Neuronal stem cell (in vitro differentiated cells): ENCODE results near the gene DNAL4.

ENCODE experiments used
- DNase-seq: peaks from one replicate; pipeline ENCODE4 v3.0.0-alpha.2; 2013; ENCODE audit warnings: low spot score
- H2AFZ ChIP-seq: one replicate; pipeline ENCODE4 v1.6.1; 2013; ENCODE audit warnings: mild to moderate bottlenecking, low read length, inconsistent platforms
- H2AK5ac ChIP-seq: 2 replicates; pipeline ENCODE4 v1.6.1; 2013; ENCODE audit warnings: low read depth, mild to moderate bottlenecking, inconsistent platforms, low read length, moderate library complexity, mixed read lengths
- H2BK120ac ChIP-seq: 2 replicates; pipeline ENCODE4 v1.6.1; 2013; ENCODE audit warnings: low read depth, mild to moderate bottlenecking, inconsistent platforms, low read length, moderate library complexity, mixed read lengths
- H2BK12ac ChIP-seq: one replicate; pipeline ENCODE4 v1.6.1; 2013; ENCODE audit warnings: low read length, inconsistent platforms
- H2BK15ac ChIP-seq: 2 replicates; pipeline ENCODE4 v1.6.1; 2013; ENCODE audit warnings: mild to moderate bottlenecking, low read length, inconsistent platforms, mixed read lengths
- H2BK5ac ChIP-seq: one replicate; pipeline ENCODE4 v1.6.1; 2013; ENCODE audit warnings: inconsistent platforms, mild to moderate bottlenecking, low read length, moderate library complexity
- H3K14ac ChIP-seq: one replicate; pipeline ENCODE4 v1.6.1; 2013; ENCODE audit warnings: low read length, inconsistent platforms
- H3K18ac ChIP-seq: 2 replicates; pipeline ENCODE4 v1.6.1; 2013; ENCODE audit warnings: low read length, inconsistent platforms
- H3K23ac ChIP-seq: 2 replicates; pipeline ENCODE4 v1.6.1; 2013; ENCODE audit warnings: low read depth, mild to moderate bottlenecking, mixed read lengths, low read length, inconsistent platforms; ENCODE audit not compliant: poor library complexity
- H3K27ac ChIP-seq: replicated peaks from 3 replicates; pipeline ENCODE4 v1.5.1; 2013; ENCODE audit warnings: low read length, inconsistent platforms
- H3K27me3 ChIP-seq, 3 experiments: 2 replicates each; pipeline ENCODE4 v1.6.1; 2013; ENCODE audit warnings: low read length in 3 of 3, mild to moderate bottlenecking in 2 of 3, inconsistent platforms in 1 of 3, low read depth in 1 of 3, mixed read lengths in 1 of 3, moderate library complexity in 1 of 3; ENCODE audit not compliant: control insufficient read depth in 3 of 3, insufficient read depth in 3 of 3
- H3K36me3 ChIP-seq, 2 donors: replicated peaks in 1 of 2; 2 replicates each; pipeline ENCODE4 v1.6.1; 2013; ENCODE audit warnings: low read length in 2 of 2; ENCODE audit not compliant: control insufficient read depth in 2 of 2, insufficient read depth in 2 of 2
- H3K4ac ChIP-seq: 2 replicates; pipeline ENCODE4 v1.6.1; 2013; ENCODE audit warnings: inconsistent platforms, mild to moderate bottlenecking, low read length, moderate library complexity
- H3K4me1 ChIP-seq, 2 donors: 1 replicate in 1 of 2; 2 replicates in 1 of 2; pipeline ENCODE4 v1.6.1; 2013; ENCODE audit warnings: low read length in 2 of 2, low read depth in 1 of 2; ENCODE audit not compliant: control insufficient read depth in 2 of 2, insufficient read depth in 1 of 2
- H3K4me2 ChIP-seq: one replicate; pipeline ENCODE4 v1.6.1; 2013; ENCODE audit warnings: mild to moderate bottlenecking, low read length, inconsistent platforms; ENCODE audit not compliant: insufficient read depth, poor library complexity, severe bottlenecking
- H3K4me3 ChIP-seq, 2 donors: 2 replicates each; pipeline ENCODE4 v1.5.1; 2013; ENCODE audit warnings: low read length in 2 of 2, mild to moderate bottlenecking in 2 of 2, inconsistent platforms in 1 of 2, moderate library complexity in 1 of 2
- H3K79me1 ChIP-seq: one replicate; pipeline ENCODE4 v1.6.1; 2013; ENCODE audit warnings: low read depth, mild to moderate bottlenecking, inconsistent platforms, low read length, moderate library complexity
- H3K9ac ChIP-seq: one replicate; pipeline ENCODE4 v1.6.1; 2013; ENCODE audit warnings: mild to moderate bottlenecking, low read depth, low read length, inconsistent platforms; ENCODE audit not compliant: poor library complexity
- H3K9me3 ChIP-seq, 2 donors: replicated peaks in 1 of 2; 2 replicates each; pipeline versions ENCODE3 to v1.6.1; 2013; ENCODE audit warnings: low read length in 2 of 2, mild to moderate bottlenecking in 2 of 2, inconsistent platforms in 1 of 2, low read depth in 1 of 2, mixed read lengths in 1 of 2, moderate library complexity in 1 of 2; ENCODE audit not compliant: control insufficient read depth in 2 of 2, insufficient read depth in 1 of 2
- H4K8ac ChIP-seq: one replicate; pipeline ENCODE4 v1.6.1; 2013; ENCODE audit warnings: low read depth, mild to moderate bottlenecking, inconsistent platforms, low read length, moderate library complexity
- H4K91ac ChIP-seq: one replicate; pipeline ENCODE4 v1.6.1; 2013; ENCODE audit warnings: low read length, low read depth, mild to moderate bottlenecking, inconsistent platforms; ENCODE audit not compliant: poor library complexity
- WGBS, 2 donors: extraction: QIAGEN DNeasy Blood & Tissue Kit; methylation state at CpG; one replicate each; pipeline ENCODE4 v1.1.7; 2013; ENCODE audit warnings: missing lambda C conversion rate in 2 of 2, mixed read lengths in 1 of 2; ENCODE audit not compliant: insufficient read length in 2 of 2, insufficient replicate concordance in 1 of 2; ENCODE audit errors: extremely low coverage in 2 of 2; 5-methylcytosine and 5-hydroxymethylcytosine counted together

The DNAL4 gene

GRCh38 chr22:38740754-38741153, 53.2 kb downstream of the DNAL4 start:
- H3K4me1 ChIP-seq: no peaks in the 10 kb centered on the region

GRCh38 chr22:38740116-38740723, 53.7 kb downstream of the DNAL4 start:
- H3K9me3 ChIP-seq: no peaks in the 10 kb centered on the region
- H4K8ac ChIP-seq: no peak overlapping the region
- no peak overlapping the region for H2BK15ac ChIP-seq
- H3K18ac ChIP-seq: no peak overlapping the region
- no peak overlapping the region for H3K4me2 ChIP-seq
- H3K23ac ChIP-seq: no peak overlapping the region
- no peak overlapping the region for H3K27ac ChIP-seq
- no peak overlapping the region for H2AK5ac ChIP-seq
- no peak overlapping the region for H2BK12ac ChIP-seq
- peaks cover 57 to 97% of the 10 kb centered on the region in 2 donors for H3K36me3 ChIP-seq
- no peak overlapping the region for H2AFZ ChIP-seq
- no peak for DNase-seq
- no CpG with 5 or more reads among the region's 15 CpGs for WGBS, 2 donors
- H3K14ac ChIP-seq: no peak overlapping the region
- peak overlapping the region; percentile 70 for H2BK5ac ChIP-seq
- H3K9ac ChIP-seq: no peak overlapping the region
- H3K4me3 ChIP-seq: no peak overlapping the region
- H3K27me3 ChIP-seq: no peaks in the 10 kb centered on the region
- no peaks in the 10 kb centered on the region for H3K4me1 ChIP-seq
- H3K79me1 ChIP-seq: no peaks in the 10 kb centered on the region
- H3K4ac ChIP-seq: no peak overlapping the region
- H4K91ac ChIP-seq: no peak overlapping the region
- H2BK120ac ChIP-seq: no peak overlapping the region

More at GRCh38 chr22:38740754-38741153, 53.2 kb downstream of the DNAL4 start:
- Histone ChIP-seq H3K79me1 (no peaks in the 10 kb centered on the region), H3K4ac (no peak overlapping the region), H3K27me3 (no peaks in the 10 kb centered on the region), H3K27ac (no peak overlapping the region), H3K9ac (no peak overlapping the region), H3K18ac (peak overlapping the region; percentile 28), H4K8ac (no peak overlapping the region), H2AK5ac (no peak overlapping the region), H2BK12ac (no peak overlapping the region), H3K23ac (no peak overlapping the region), H2BK120ac (no peak overlapping the region), H2BK5ac (no peak overlapping the region), H2BK15ac (no peak overlapping the region), H3K4me3 (no peak overlapping the region), H3K14ac (no peak overlapping the region), H4K91ac (no peak overlapping the region), H3K4me2 (no peak overlapping the region), H3K36me3 (peaks cover 57 to 97% of the 10 kb centered on the region in 2 donors), H2AFZ (no peak overlapping the region), H3K9me3 (no peaks in the 10 kb centered on the region)
- WGBS, 2 donors: no CpG with 5 or more reads among the region's 8 CpGs
- no peak for DNase-seq

DNA sequence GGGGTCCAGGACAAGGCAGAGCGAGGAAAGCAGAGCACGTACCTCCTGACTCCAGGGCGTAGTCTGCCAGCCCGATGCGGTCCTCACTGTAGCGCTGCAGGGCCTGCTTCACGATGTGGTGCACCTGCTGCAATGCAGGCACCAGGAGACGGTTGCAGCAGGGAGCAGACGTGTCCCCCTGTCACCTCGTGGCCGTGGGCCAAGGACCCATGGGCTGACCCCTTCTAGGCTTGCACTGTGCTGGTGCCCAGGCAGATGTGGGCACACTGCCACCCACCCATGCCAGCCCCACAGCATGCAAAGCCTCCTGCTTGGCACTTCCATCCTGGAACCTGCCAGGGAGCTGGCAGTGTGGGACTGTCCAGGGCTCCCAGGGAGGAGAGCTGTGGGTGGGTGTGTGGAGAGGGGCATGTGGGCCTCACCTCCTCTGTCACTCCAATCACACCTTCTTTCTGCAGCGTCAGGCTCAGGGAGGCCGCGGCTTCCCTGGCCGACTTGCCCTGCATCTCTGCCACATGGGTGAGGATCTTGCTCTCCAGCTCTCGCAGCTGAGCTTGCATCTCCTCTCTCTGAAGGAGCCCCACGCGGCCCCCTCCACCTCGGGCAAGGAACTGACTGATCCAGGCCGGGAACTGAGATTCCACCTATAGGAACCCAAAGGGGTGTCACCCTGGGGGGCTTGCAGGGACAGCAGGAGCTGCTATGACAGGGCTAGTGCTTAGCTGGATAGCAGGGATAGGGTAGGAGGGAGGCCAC, 54.5 kb downstream of the DNAL4 start:
- Histone ChIP-seq H2BK15ac (no peak overlapping the region), H2BK120ac (no peak overlapping the region), H3K9ac (peak overlapping the region; percentile 50), H4K91ac (no peak overlapping the region), H2BK5ac (peak overlapping the region; percentile 70), H3K4ac (no peak overlapping the region), H3K4me2 (no peak overlapping the region), H2AFZ (no peak overlapping the region), H3K9me3 (no peaks in the 10 kb centered on the region), H3K4me1 (no peaks in the 10 kb centered on the region), H3K18ac (no peak overlapping the region), H3K14ac (peak overlapping the region; percentile 31), H3K36me3 (peaks cover 55 to 97% of the 10 kb centered on the region in 2 donors), H2BK12ac (no peak overlapping the region), H3K27ac (no peak overlapping the region), H2AK5ac (no peak overlapping the region), H3K4me3 (peak overlapping the region in 1 of 2 donors; percentile 60), H3K79me1 (no peaks in the 10 kb centered on the region), H4K8ac (no peak overlapping the region), H3K23ac (no peak overlapping the region), H3K27me3 (no peaks in the 10 kb centered on the region)
- no CpG with 5 or more reads among the region's 20 CpGs for WGBS, 2 donors
- no peak for DNase-seq

- no peak overlapping the region for H2BK15ac ChIP-seq
- H3K36me3 ChIP-seq: peaks cover 60 to 100% of the 10 kb centered on the region in 2 donors
- no peak overlapping the region for H2BK120ac ChIP-seq
- H4K8ac ChIP-seq: no peak overlapping the region
- no peaks in the 10 kb centered on the region for H3K9me3 ChIP-seq
- no peak overlapping the region for H3K4ac ChIP-seq
- no CpG with 5 or more reads among the region's 18 CpGs for WGBS, 2 donors
- H4K91ac ChIP-seq: no peak overlapping the region
- H3K18ac ChIP-seq: no peak overlapping the region
- H3K27ac ChIP-seq: no peak overlapping the region
- no peak overlapping the region for H3K4me3 ChIP-seq
- no peaks in the 10 kb centered on the region for H3K79me1 ChIP-seq
- no peak overlapping the region for H3K9ac ChIP-seq
- no peak overlapping the region for H3K4me2 ChIP-seq
- no peak overlapping the region for H2AFZ ChIP-seq
- peak overlapping the region; percentile 31 for H3K14ac ChIP-seq
- no peak overlapping the region for H2BK12ac ChIP-seq
- no peak overlapping the region for H2BK5ac ChIP-seq
- no peaks in the 10 kb centered on the region for H3K4me1 ChIP-seq
- peak overlapping the region; percentile 39 for H3K23ac ChIP-seq
- H3K27me3 ChIP-seq: no peaks in the 10 kb centered on the region
- DNase-seq: no peak
- no peak overlapping the region for H2AK5ac ChIP-seq
These were observed 55.4 kb downstream of the DNAL4 start for GRCh38 chr22:38738475-38739070.
